Activated T-cell treated with anti-CD3 and anti-CD28 coated beads, Interleukin-2, amount 50 U/mL, for 1 hour (primary cell): ENCODE data around the gene TRABD.

ENCODE experiments used
- DNase-seq: peaks from one replicate; pipeline ENCODE4 v3.0.0-alpha.2; 2020

The TRABD gene

DNA sequence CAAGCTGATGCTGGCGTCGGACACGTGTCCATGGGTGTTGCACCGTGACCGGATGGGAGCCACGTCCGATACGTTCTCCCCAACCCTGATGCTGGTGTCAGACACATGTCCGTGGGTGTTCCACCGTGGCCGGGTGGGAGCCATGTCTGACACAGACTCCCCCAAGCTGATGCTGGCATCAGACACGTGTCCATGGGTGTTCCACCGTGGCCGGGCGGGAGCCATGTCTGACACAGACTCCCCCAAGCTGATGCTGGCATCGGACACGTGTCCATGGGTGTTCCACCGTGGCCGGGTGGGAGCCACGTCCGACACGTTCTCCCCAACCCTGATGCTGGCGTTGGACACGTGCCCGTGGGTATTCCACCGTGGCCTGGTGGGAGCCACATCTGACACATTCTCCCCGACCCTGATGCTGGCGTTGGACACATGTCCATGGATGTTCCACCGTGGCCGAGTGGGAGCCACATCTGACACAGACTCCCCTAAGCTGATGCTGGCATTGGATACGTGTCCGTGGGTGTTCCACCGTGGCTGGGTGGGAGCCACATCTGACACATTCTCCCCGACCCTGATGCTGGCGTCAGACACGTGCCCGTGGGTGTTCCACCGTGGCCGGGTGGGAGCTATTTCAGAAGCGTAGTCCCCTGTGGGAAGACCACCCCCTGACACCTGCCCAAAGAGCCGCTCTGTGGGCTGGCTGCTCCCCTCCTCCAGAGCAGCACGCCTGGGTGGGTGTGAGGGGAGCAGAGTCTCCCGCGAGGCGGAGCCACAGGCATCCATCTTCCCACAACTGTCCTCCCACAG lies 35.1 kb downstream of the TRABD start:
- no peak for DNase-seq

GRCh38 chr22:50221410-50222300 lies 35.9 kb downstream of the TRABD start:
- DNase-seq, result no peak

- no peak for DNase-seq
Observed at GRCh38 chr22:50222508-50222907, 36.8 kb downstream of the TRABD start.

DNA sequence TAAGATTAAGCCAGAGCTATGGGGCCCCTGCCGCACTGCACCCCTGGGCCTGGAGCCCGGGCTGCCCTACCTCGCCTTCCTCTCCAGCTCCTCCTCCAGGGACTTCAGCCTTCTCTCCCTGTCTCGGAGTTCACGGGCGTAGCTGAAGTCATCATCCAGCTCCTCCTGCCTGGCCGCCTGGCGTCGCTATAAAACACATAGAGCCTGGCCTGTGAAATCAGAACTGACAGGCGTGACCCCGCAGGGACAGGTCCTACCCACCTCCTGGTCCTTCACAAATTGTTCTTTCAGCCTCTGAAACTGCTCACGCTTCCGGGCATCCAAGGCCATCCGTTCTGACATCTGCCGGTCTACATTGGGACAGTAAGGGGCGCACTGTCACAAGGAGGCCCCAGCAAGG lies 38.4 kb downstream of the TRABD start:
- no peak for DNase-seq

GRCh38 chr22:50225200-50225969 lies 39.7 kb downstream of the TRABD start:
- no peak for DNase-seq

- DNase-seq, result no peak
Observed at GRCh38 chr22:50226063-50226874, 40.6 kb downstream of the TRABD start.

DNA sequence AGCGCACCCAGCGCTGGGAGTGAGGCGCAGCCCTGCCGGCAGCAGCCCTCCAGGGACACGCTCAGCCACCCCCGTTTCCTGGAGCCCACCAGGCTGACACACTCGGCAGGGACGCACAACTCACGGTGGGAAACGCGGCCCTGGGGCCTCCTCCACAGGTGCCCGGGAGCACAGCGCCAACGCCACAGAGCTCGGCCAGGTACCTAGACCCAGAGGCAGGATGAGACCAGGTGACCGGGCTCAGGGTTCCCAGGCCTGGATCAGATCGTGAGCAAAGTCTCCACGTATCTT lies 41.1 kb downstream of the TRABD start:
- DNase-seq, result no peak

GRCh38 chr22:50227579-50228215 lies 42.0 kb downstream of the TRABD start:
- DNase-seq, result no peak

DNA sequence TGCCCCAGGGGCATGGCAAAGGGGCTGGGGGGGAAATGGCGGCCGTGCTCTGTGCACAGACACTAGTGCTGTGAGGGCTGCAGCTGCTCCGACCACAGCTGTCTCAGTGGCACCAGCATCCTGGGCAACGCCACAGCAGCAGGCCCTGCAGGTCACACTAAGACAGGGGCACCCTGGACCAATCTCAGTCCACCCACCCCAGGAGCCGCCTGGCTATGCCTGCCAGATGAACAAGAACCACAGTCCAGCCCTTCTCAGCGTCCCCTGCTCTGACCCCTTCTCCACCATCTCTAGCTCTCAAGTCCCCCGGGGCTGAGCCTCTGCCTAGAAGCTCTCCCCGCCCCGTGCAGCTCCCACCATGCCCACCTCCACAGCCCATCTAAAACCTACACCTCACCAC lies 42.7 kb downstream of the TRABD start:
- no peak for DNase-seq

DNA sequence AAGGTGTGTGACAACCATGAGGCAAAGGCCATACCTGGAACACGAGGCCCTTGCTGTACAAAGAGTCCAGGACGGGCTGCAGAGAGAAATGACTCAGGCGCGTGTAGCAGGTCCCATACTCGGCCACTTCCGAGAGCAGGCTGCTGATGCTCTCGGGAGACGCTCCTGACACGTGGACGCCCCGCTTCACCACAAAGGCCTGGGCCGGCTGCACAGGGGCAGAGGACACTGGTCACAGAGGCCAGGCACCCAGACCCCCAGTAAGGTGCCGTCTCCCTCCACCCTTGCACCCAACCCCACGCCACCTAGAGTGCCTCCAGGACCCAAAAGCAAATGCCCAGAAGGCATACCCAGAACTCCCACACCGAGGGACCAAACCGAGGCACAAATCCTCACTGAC lies 43.7 kb downstream of the TRABD start:
- DNase-seq, result no peak

- no peak for DNase-seq
Observed at GRCh38 chr22:50232481-50233151, 46.9 kb downstream of the TRABD start.

DNA sequence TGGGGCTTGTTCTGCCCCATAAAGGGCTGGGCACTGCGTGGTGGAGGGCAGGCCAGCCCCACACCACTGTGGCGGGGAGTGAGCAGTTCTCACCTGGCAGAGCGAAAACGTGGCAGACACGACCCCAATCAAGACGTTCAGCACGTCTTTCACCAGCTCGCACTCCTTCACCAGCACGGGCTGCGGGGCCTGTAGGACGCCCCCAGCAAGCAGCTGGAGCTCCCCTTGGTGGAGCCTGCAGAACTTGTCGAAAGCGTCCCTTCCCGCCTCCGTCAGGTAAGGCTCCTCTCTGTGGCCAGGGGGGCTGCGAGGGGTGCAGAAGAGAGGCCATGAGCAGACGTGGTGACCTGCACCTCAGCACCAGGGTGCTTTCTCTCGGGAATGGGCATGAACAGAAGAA lies 47.5 kb downstream of the TRABD start:
- no peak for DNase-seq

DNA sequence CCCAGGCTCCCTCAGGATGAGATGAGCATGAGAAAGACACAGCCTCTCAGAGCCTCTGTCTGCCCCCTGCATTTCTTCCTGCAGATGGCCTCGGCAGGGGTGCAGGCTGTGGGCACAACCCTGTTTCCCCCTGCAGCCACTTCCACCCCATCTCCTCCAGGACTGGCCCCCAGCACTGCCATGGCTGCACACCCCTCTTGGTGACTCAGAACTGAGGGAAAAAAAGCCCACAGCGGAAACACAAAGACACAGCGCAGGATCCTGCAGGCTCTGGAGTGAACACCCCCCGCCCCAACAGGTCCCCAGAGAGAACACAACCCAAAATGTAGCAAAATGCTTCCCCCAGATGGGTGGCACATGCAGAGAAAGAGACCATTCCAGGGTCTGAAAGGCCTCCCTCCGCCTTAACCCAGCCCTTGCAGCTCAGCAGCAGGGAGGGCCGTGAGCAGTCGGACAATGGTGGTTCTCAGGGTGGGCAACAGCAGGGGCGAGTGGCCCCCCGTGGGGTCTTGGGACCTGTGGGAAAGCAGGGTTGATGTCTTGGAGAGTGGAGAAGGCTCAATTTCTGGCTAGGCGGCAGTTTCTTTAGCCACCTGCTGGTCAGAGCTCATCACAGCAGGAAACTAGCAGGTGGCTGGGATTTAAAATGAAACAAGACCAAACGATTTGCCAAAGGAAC lies 51.2 kb downstream of the TRABD start:
- no peak for DNase-seq

DNA sequence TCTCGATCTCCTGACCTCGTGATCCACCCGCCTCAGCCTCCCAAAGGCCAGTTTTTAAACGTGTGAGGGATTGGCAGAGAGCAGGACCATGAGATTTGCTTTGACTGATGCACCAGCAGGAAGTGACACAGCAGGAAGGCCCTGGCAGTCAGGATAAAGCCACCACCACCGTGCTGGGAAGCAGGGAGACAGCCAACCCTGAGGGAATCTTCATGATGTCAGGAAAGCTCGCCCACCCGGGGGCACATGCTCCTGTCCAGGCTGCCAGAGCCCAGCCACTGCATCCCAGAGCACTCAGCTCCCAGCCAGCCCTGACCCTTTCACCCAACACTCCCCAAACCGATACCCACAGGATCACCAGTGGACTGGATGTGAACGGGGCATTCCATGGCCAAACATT lies 53.0 kb downstream of the TRABD start:
- no peak for DNase-seq

DNA sequence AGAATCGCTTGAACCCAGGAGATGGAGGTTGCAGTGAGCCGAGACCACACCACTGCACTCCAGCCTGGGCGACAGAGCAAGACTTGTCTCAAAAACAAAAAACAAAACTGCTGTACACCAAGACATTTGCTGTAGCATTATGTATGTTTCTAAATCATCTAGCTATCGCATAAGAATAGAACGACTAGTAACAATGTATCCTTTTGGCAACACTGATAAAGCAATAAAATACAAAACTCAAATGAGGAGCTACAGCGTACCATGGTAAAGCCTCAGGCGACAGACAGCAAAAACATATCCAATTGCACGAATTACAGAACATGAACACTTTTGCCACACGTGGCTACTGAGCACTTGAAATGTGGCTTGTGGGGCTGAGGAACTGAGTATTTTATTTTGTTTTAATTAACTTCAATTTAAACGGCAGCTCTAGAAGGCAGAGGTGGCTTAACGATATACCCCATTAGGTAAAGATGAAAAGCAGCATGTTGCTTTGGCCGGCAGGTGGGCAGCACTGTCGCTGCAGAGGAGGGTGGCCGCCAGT lies 56.8 kb downstream of the TRABD start:
- DNase-seq, result no peak

- DNase-seq, result no peak
Observed at GRCh38 chr22:50243685-50244419, 58.1 kb downstream of the TRABD start.

GRCh38 chr22:50244420-50245213 lies 58.9 kb downstream of the TRABD start, which contains the start of gene TUBGCP6:
TUBGCP6 (minus strand) TSS chr22:50245023; CDS start chr22:50244459, 564 bp downstream.
- peak; percentile 91 for DNase-seq

DNA sequence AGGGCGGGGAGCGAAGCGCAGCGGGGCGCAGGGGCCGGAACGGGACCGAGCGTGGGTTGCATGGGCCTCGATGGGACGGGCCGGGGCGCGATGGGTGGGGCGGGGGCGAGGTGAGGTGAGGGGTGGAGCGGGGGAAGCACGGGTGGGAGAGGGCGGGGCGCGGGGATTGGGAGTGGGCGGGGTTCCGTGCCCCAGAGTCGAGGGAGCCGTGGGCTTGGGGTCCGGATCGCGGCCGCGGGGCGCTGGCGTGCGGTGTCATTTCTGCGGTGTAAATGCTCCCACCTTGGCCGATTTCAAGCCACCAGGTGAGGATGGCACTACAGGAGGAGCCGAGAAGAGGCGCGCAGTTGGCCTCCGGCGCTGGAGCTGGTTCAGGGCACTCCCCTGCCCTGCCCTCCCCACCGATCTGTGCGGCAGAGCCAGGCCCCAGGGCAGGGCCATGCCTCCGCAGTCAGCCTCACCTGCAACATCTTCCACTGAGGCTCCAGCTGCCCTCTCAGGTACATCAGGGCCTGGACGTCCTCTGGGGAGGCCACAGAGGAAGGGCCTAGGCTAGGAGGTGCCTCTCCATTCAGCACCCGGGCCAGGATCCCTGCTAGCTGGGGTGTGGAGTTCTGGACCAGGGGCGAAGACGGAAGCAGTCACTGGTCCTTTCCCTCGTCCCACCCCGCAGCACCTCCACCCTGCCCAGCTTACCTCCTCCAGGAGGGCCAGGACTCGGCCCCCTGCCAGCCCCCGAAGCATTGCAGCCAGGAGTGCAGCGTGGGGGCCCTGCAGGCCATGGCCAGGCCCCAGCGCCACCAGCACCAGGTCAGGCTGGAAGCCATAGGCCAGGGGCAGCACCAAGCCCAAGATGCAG lies 59.7 kb downstream of the TRABD start:
- no peak for DNase-seq
